Measurements from ENCODE around the gene PDIA6. TPM values are rescaled to one million over a fixed set of nuclear protein-coding genes. Genes with fewer than 3 reads are reported as not detected.

The PDIA6 gene
- total RNA-seq, 1 donor, result 412 TPM

- no peak for DNase-seq (ENCODE audit: low read depth)
- TF ChIP-seq, protein P1, sequence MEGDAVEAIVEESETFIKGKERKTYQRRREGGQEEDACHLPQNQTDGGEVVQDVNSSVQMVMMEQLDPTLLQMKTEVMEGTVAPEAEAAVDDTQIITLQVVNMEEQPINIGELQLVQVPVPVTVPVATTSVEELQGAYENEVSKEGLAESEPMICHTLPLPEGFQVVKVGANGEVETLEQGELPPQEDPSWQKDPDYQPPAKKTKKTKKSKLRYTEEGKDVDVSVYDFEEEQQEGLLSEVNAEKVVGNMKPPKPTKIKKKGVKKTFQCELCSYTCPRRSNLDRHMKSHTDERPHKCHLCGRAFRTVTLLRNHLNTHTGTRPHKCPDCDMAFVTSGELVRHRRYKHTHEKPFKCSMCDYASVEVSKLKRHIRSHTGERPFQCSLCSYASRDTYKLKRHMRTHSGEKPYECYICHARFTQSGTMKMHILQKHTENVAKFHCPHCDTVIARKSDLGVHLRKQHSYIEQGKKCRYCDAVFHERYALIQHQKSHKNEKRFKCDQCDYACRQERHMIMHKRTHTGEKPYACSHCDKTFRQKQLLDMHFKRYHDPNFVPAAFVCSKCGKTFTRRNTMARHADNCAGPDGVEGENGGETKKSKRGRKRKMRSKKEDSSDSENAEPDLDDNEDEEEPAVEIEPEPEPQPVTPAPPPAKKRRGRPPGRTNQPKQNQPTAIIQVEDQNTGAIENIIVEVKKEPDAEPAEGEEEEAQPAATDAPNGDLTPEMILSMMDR (IDR thresholded peaks at IDR 0.05; ENCODE audit: insufficient read depth, low read depth, low read length), result no peak
- no peak overlapping the region for H3K4me3 ChIP-seq (ENCODE audit: low read depth, low read length)
Observed at GRCh38 chr2:10829299-10829698, 16.7 kb upstream of the PDIA6 start.

DNA sequence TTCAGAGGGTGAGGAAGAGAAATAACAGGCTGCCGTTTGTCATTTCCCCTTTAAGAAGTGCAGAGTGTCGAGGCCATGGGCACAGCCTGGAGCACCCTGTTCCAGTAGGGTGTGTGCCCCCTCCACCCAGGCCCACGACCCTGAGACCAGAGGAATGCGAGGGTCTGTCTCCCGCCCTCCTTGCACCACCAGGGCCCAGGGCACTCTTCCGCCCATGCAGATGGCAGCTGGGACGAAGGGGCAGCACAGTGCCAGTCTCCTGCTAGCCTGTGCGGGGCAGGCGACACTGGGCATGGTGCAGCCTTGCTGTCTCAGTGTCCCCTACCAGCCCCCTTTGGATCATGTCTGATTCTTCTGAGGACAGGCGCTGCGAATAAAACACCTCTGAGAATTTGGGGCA, 15.8 kb upstream of the PDIA6 start:
- DNase-seq (ENCODE audit: low read depth), result no peak
- TF ChIP-seq, protein P1 (IDR thresholded peaks at IDR 0.05; ENCODE audit: insufficient read depth, low read depth, low read length), result no peak
- no peak overlapping the region for H3K4me3 ChIP-seq (ENCODE audit: low read depth, low read length)

DNA sequence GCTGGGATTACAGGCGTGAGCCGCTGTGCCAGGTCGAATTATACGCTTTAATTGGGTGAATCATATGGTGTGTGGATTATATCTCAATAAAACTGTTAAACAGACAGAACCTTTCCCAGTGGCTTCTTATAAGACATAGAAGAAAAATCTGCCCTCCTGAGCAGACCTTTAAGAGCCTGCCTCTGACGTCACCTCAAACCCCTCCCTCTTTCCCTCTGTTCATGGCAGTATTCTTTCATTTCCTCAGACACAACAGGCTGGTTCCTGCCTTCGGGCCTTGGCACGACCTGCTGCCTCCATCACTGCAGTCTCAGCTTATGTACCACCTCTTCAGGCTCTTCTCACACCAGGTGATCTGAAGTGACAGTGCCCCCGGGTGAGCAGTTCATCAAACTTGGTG, 14.0 kb upstream of the PDIA6 start:
- TF ChIP-seq, protein P1 (IDR thresholded peaks at IDR 0.05; ENCODE audit: insufficient read depth, low read depth, low read length), result no peak
- DNase-seq (ENCODE audit: low read depth), result no peak
- no peak overlapping the region for H3K4me3 ChIP-seq (ENCODE audit: low read depth, low read length)

GRCh38 chr2:10826026-10826425, 13.4 kb upstream of the PDIA6 start:
- TF ChIP-seq, protein P1 (IDR thresholded peaks at IDR 0.05; ENCODE audit: insufficient read depth, low read depth, low read length), result no peak
- DNase-seq (ENCODE audit: low read depth), result no peak
- H3K4me3 ChIP-seq (ENCODE audit: low read depth, low read length), result no peak overlapping the region

- DNase-seq (ENCODE audit: low read depth), result no peak
- H3K4me3 ChIP-seq (ENCODE audit: low read depth, low read length), result no peak overlapping the region
- TF ChIP-seq, protein P1 (IDR thresholded peaks at IDR 0.05; ENCODE audit: insufficient read depth, low read depth, low read length), result no peak
Observed at GRCh38 chr2:10824191-10824590, 11.6 kb upstream of the PDIA6 start.

GRCh38 chr2:10820978-10821695, 8.6 kb upstream of the PDIA6 start:
- no peak for DNase-seq (ENCODE audit: low read depth)
- H3K4me3 ChIP-seq (ENCODE audit: low read depth, low read length), result no peak overlapping the region
- TF ChIP-seq, protein P1 (IDR thresholded peaks at IDR 0.05; ENCODE audit: insufficient read depth, low read depth, low read length), result no peak

GRCh38 chr2:10820562-10820961, 8.0 kb upstream of the PDIA6 start:
- TF ChIP-seq, protein P1 (IDR thresholded peaks at IDR 0.05; ENCODE audit: insufficient read depth, low read depth, low read length), result no peak
- DNase-seq (ENCODE audit: low read depth), result no peak
- no peak overlapping the region for H3K4me3 ChIP-seq (ENCODE audit: low read depth, low read length)

All from fibroblast of villous mesenchyme (primary cell).